Measurements from ENCODE around the gene KBTBD2.
A peak's percentile ranks its signal among the peaks of the same experiment; 100 is the strongest.

DNA sequence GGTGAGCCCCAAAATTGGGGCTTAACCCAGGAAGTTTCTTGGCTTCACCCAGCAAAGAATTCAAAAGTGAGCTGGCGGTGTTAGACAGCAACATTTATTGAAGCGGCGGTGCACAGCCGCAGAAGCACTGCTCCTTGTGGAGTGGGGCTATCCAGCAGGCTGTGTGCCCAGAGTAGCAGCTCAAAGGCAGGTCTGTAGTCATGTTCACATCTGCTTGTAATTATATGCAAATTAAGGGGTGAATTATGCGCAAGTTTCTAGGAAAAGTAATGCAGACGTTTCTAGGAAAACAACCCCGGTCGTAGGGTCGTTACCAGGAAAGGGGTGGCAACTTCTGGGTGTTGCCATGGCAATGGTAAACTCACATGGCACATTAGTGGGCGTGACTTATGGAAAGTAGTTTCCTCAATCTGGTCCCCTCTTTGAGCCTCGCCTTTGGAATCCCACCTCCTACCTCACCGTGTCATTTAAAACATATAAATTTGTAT, 13.7 kb upstream of the KBTBD2 start:
- TF ChIP-seq POLR2AphosphoS5 (IDR thresholded peaks at IDR 0.05) (peak in 1 of 3 donors; percentile 4), POLR2A (IDR thresholded peaks at IDR 0.05) (no peak)
- TF ChIP-seq, protein P1, sequence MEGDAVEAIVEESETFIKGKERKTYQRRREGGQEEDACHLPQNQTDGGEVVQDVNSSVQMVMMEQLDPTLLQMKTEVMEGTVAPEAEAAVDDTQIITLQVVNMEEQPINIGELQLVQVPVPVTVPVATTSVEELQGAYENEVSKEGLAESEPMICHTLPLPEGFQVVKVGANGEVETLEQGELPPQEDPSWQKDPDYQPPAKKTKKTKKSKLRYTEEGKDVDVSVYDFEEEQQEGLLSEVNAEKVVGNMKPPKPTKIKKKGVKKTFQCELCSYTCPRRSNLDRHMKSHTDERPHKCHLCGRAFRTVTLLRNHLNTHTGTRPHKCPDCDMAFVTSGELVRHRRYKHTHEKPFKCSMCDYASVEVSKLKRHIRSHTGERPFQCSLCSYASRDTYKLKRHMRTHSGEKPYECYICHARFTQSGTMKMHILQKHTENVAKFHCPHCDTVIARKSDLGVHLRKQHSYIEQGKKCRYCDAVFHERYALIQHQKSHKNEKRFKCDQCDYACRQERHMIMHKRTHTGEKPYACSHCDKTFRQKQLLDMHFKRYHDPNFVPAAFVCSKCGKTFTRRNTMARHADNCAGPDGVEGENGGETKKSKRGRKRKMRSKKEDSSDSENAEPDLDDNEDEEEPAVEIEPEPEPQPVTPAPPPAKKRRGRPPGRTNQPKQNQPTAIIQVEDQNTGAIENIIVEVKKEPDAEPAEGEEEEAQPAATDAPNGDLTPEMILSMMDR (IDR thresholded peaks at IDR 0.05): no peak

All from stomach (tissue), 4 donors.